ENCODE measurements around the gene IFNA17.
"Not testable (repeated sequence)": the region's sequence is repeated elsewhere in the genome, so short reads cannot be mapped to it uniquely, and the experiment has no call there.

DNA sequence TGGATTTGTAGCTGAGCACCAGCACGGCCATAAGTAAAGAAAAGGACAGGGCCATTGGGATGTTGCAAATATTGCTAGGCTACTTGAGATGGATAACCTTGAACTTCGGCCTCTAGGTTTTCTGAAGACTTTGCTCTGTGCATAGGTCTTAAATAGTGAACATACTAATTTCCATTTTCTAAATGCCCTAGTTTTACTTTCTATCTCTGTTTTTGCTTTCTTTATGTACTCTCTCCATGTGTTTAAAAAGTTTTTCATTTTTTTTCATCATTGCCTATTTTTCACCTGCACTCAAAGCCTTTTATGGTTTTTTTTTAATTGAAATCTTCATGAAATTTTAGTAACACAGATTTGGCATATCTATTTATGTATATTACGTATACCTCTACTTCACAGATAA lies 21.0 kb downstream of the IFNA17 start, which contains the start of gene IFNA10:
- TF ChIP-seq, protein P1, sequence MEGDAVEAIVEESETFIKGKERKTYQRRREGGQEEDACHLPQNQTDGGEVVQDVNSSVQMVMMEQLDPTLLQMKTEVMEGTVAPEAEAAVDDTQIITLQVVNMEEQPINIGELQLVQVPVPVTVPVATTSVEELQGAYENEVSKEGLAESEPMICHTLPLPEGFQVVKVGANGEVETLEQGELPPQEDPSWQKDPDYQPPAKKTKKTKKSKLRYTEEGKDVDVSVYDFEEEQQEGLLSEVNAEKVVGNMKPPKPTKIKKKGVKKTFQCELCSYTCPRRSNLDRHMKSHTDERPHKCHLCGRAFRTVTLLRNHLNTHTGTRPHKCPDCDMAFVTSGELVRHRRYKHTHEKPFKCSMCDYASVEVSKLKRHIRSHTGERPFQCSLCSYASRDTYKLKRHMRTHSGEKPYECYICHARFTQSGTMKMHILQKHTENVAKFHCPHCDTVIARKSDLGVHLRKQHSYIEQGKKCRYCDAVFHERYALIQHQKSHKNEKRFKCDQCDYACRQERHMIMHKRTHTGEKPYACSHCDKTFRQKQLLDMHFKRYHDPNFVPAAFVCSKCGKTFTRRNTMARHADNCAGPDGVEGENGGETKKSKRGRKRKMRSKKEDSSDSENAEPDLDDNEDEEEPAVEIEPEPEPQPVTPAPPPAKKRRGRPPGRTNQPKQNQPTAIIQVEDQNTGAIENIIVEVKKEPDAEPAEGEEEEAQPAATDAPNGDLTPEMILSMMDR (IDR thresholded peaks at IDR 0.05) = not testable (repeated sequence)
- not testable (repeated sequence) for TF ChIP-seq POLR2A (IDR thresholded peaks at IDR 0.05)

All from ovary (tissue), 3 donors.